HepG2 (cell line): ENCODE results near the gene ST3GAL4.

ENCODE experiments used
- BHLHE40 ChIP-seq: IDR thresholded peaks from 2 replicates; pipeline ENCODE4 v1.6.1; 2011; ENCODE audit warnings: low read length, improper control_type of control experiment
- CAMTA2 ChIP-seq: sonication (generic); formaldehyde crosslinking; IDR thresholded peaks from 2 replicates; pipeline ENCODE4 v1.4.0; 2020; ENCODE audit warnings: mild to moderate bottlenecking, missing genetic modification reagents, borderline replicate concordance
- CTCF ChIP-seq: sonication (generic); formaldehyde crosslinking; IDR thresholded peaks from 2 replicates; pipeline ENCODE4 v1.5.0; 2020; ENCODE audit warnings: mild to moderate bottlenecking, missing genetic modification reagents, moderate library complexity
- FOXP1 ChIP-seq, 2 experiments: fragments of 450-650 bp in 1 of 2; IDR thresholded peaks; 2 replicates each; pipeline ENCODE4 v1.6.1; 2017 to 2018; ENCODE audit warnings: antibody characterized with exemption in 1 of 2
- MAFK ChIP-seq, 2 experiments: IDR thresholded peaks in 1 of 2; conservative IDR thresholded peaks in 1 of 2; 2 replicates each; pipeline ENCODE4 v1.6.1; 2011; ENCODE audit warnings: improper control_type of control experiment in 2 of 2, low read length in 2 of 2
- PLSCR1 ChIP-seq: sonication (generic); formaldehyde crosslinking; IDR thresholded peaks from 2 replicates; pipeline ENCODE4 v1.5.0; 2020; ENCODE audit warnings: missing genetic modification reagents, mild to moderate bottlenecking, borderline replicate concordance
- POLR2G ChIP-seq: fragments of 200-400 bp; formaldehyde crosslinking; IDR thresholded peaks from 2 replicates; pipeline ENCODE4 v1.6.1; 2018; ENCODE audit warnings: mild to moderate bottlenecking, low read depth, low read length, moderate library complexity
- TAF1 ChIP-seq: sonication (generic); formaldehyde crosslinking; IDR thresholded peaks from 2 replicates; pipeline ENCODE4 v1.4.0; 2020; ENCODE audit warnings: missing genetic modification reagents
- U2AF2 ChIP-seq: fragments of 200-400 bp; formaldehyde crosslinking; IDR thresholded peaks from 2 replicates; pipeline ENCODE4 v1.6.1; 2017; ENCODE audit warnings: low read depth, mild to moderate bottlenecking, low read length
- ZBTB3 ChIP-seq: sonication (generic); formaldehyde crosslinking; IDR thresholded peaks from 2 replicates; pipeline ENCODE4 v1.4.0; 2020; ENCODE audit warnings: low read depth, mild to moderate bottlenecking, moderate library complexity, missing genetic modification reagents, borderline replicate concordance
- ZBTB33 ChIP-seq: sonication (generic); formaldehyde crosslinking; IDR thresholded peaks from 2 replicates; pipeline ENCODE4 v1.4.0; 2020; ENCODE audit warnings: missing genetic modification reagents
- ZBTB34 ChIP-seq: sonication (generic); formaldehyde crosslinking; IDR thresholded peaks from 2 replicates; pipeline ENCODE4 v1.8.0; 2022; ENCODE audit warnings: mild to moderate bottlenecking, missing genetic modification reagents
- ZC3H4 ChIP-seq: sonication (generic); formaldehyde crosslinking; IDR thresholded peaks from 2 replicates; pipeline ENCODE4 v1.4.0; 2020; ENCODE audit warnings: missing genetic modification reagents, borderline replicate concordance
- ZNF616 ChIP-seq: sonication (generic); formaldehyde crosslinking; IDR thresholded peaks from 2 replicates; pipeline ENCODE4 v1.5.0; 2020; ENCODE audit warnings: low read depth, mild to moderate bottlenecking, missing genetic modification reagents

GRCh38 chr11:126359431-126360048 lies 4.1 kb downstream of the ST3GAL4 start:
- TF ChIP-seq BHLHE40 (no peak), ZBTB33 (CRISPR knock-in tag) (no peak), CAMTA2 (CRISPR knock-in tag) (no peak), FOXP1 (IDR thresholded peaks at IDR 0.05) (no peak), FOXP1 (CRISPR knock-in tag; IDR thresholded peaks at IDR 0.05) (no peak), PLSCR1 (CRISPR knock-in tag) (no peak), ZBTB3 (CRISPR knock-in tag) (no peak), U2AF2 (no peak), ZC3H4 (CRISPR knock-in tag) (no peak), MAFK (conservative IDR thresholded peaks at IDR 0.05 in 1 of 2, IDR thresholded peaks at IDR 0.05 in 1 of 2; ENCODE audit: low read length in 2 of 2) (no peak), TAF1 (CRISPR knock-in tag) (no peak), ZBTB34 (CRISPR knock-in tag) (no peak), ZNF616 (CRISPR knock-in tag) (no peak), CTCF (CRISPR knock-in tag) (no peak), POLR2G (no peak)
